ES-I3 (cell line): ENCODE measurements around the gene CYP20A1.
"Not testable (repeated sequence)": the region's sequence is repeated elsewhere in the genome, so short reads cannot be mapped to it uniquely, and the experiment has no call there.

ENCODE experiments used
- H3K36me3 ChIP-seq: 2 replicates; pipeline ENCODE4 v1.6.1; 2013; ENCODE audit warnings: mild to moderate bottlenecking, low read length, control low read depth, moderate library complexity; ENCODE audit not compliant: insufficient read depth
- H3K4me1 ChIP-seq: 2 replicates; pipeline ENCODE4 v1.6.1; 2013; ENCODE audit warnings: mild to moderate bottlenecking, control low read depth, low read length; ENCODE audit not compliant: insufficient read depth
- H3K9ac ChIP-seq: 2 replicates; pipeline ENCODE4 v1.6.1; 2013; ENCODE audit warnings: low read depth, mild to moderate bottlenecking, low read length, moderate library complexity
- H3K9me3 ChIP-seq: 2 replicates; pipeline ENCODE4 v1.6.1; 2013; ENCODE audit warnings: mild to moderate bottlenecking, low read length, moderate library complexity; ENCODE audit not compliant: control insufficient read depth, insufficient read depth

CYP20A1 gene

GRCh38 chr2:203327901-203328759 is 89.3 kb downstream of the CYP20A1 start, which contains the start of gene ABI2:
ABI2 (plus strand) TSS chr2:203328394; CDS start chr2:203328515, 121 bp downstream.
- Histone ChIP-seq H3K9ac (peak within 1 kb of the TSS; percentile 85), H3K9me3 (no peaks in the 10 kb centered on the region), H3K4me1 (peaks cover 5% of the 10 kb centered on the region; the same call in 1 of the 2 replicates), H3K36me3 (no peaks in the 10 kb centered on the region)

DNA sequence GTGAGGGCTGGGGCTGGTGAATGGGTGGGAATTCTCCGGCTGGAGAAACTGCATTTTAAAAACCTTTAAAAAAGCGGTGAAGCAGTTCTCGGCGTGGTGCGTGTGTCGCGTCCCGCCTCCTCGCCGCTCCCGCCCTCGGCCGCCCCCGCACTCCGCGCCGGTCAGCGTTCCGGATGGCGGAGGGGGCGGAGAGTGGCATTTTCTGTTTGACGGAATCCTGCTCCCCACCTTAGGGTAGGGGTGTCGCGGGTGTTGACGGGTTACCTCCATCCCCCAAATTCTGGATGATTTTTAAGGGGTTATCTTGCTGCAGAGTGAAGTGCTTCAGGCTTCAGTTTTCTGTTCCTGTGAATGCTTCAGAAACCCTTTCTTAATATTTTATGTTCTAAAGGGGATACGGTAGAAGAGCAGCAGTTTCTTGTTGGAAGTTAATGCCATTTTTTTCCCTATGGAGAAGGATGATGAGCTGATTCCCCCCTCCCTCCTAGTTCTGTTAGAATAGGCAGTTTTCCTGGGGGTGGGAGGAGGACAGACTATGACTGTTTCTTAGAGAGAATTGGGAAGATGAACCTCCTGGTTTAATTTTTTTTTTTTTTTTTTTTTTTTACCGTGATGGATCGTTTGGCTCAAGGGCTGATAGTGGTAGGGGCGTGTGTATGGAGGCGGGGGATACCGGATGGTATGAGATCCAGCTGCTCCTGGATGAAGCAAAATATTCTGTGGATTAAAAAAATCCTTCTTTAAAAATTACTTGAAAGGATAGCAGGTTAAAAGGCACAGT is 90.1 kb downstream of the CYP20A1 start:
- H3K36me3 ChIP-seq = no peaks in the 10 kb centered on the region

DNA sequence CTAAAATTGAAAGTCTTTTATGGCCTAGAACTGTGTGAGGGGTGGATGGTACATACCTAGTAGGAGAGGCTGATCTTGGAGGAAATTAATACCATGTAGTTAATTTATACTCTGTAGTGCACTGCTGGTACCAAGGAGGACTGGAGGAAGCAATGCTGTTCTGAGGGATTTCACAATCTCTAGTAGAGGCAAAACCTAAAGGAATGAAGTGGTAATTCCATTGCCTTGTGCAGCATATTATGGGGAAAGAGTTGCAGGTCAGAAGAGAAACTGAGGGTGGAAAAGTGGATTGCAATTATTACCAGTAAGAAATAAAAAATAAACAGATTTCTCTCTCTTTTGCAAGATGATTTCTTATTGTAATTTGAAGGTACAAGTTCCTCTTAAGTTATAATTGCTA is 91.6 kb downstream of the CYP20A1 start:
- no peaks in the 10 kb centered on the region for H3K36me3 ChIP-seq
- H3K9ac ChIP-seq = no peak overlapping the region
- H3K4me1 ChIP-seq = peaks cover 5% of the 10 kb centered on the region; the same call in 1 of the 2 replicates
- H3K9me3 ChIP-seq = no peaks in the 10 kb centered on the region

More for the DNA sequence above, 90.1 kb downstream of the CYP20A1 start:
- H3K9me3 ChIP-seq = no peaks in the 10 kb centered on the region
- peaks cover 5% of the 10 kb centered on the region; the same call in 1 of the 2 replicates for H3K4me1 ChIP-seq
- H3K9ac ChIP-seq = peak overlapping the region; percentile 85

DNA sequence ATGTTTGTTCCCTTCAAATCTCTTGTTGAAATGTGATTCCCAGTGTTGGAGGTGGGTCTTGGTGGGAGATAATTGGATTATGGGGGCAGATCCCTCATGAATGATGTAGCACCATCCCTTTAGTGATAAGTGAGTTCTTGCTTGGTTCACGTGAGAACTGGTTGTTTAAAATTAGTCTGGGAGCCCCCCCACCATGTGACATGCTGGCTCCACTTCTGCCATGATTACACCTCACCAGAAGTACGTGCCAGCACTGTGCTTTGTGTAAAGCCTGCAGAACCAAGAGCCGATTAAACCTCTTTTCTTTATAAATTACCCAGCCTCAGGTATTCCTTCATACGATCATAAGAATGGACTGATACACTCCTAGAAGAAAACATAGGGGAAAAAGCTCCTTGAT is 99.5 kb downstream of the CYP20A1 start:
- no peak overlapping the region for H3K9ac ChIP-seq
- no peaks in the 10 kb centered on the region for H3K36me3 ChIP-seq
- H3K4me1 ChIP-seq = peaks cover 19% of the 10 kb centered on the region; the same call in 1 of the 2 replicates
- no peaks in the 10 kb centered on the region for H3K9me3 ChIP-seq

DNA sequence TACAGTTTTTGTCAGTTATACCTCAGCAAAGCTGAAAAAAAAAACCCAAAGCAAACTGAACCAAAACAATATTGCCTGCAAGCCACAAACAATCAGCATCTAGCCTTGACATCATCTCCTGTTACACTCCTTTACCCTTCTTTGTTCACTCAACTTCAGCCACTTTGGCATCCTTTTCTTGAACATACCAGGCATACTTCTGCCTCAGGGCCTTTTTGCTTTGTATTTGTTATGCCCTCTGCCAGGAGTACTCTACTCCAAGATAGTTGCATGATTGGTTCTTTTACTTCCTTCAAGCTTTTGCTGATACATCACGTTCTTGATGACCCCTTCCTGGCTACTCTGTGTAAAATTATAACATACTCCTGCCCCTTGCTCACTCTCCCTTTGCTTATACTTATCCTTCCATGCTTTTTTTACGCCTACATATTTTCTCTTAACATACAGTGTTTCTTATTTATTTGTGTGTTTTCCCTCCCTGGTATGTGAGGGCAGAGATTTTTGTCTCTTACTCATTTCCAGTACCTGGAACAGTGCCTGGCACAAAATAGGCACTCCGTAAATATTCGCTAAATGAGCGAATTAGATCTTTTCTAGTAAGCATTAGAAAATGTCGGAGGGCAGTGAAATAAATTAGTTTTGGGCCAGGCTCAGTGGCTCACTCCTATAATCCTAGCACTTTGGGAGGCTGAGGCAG is 102.1 kb downstream of the CYP20A1 start:
- Histone ChIP-seq H3K36me3 (no peaks in the 10 kb centered on the region; the same call in 1 of the 2 replicates), H3K9me3 (no peaks in the 10 kb centered on the region), H3K4me1 (peaks cover 19% of the 10 kb centered on the region; the same call in 1 of the 2 replicates), H3K9ac (no peak overlapping the region)

DNA sequence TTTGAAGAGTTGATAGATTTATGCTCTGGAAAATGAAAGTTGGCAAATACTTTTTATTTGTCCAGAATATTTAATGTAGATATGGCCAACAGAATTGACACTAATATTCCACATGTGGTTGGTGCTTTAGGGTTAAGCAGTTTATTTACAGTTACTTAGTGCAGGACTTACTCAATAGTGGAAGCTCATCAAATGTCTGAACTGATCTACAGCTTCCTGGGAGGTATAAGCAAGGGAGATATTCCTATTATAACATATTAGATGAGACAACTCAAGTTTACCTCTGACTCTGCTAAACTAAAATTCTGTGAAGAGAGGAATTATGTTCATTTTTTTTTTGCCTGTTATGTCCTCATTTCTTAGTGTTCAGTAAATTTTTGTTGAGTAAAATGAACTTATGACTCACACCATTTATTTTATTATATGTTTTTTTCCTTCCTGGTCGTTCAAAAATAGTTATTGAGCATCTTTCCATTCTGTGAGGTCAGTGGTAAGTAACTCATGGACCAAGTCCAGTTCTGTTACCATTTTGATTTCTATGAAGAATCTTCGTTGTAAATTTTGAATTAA is 103.0 kb downstream of the CYP20A1 start:
- no peaks in the 10 kb centered on the region; the same call in 1 of the 2 replicates for H3K36me3 ChIP-seq
- H3K9ac ChIP-seq = no peak overlapping the region
- no peaks in the 10 kb centered on the region for H3K9me3 ChIP-seq
- H3K4me1 ChIP-seq = peaks cover 19% of the 10 kb centered on the region; the same call in 1 of the 2 replicates

DNA sequence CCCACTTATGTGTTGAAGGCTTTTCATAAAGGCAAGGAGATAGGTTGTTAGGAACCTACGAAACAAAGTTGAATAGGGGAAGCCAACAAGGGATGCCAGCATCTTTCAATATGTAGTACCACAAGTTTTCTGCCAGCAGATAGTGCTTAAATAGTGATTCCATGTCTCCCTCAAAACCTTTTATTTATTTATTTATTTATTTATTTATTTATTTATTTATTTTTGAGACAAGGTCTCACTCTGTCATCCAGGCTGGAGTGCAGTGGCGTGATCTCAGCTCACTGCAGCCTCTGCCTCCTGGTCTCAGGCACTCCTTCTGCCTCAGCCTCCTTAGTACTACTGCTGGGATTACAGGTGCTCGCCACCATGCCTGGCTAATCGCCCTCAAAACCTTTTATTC is 103.6 kb downstream of the CYP20A1 start:
- H3K36me3 ChIP-seq, H3K9ac ChIP-seq, H3K9me3 ChIP-seq: not testable (repeated sequence)
- H3K4me1 ChIP-seq = peaks cover 19% of the 10 kb centered on the region; the same call in 1 of the 2 replicates

GRCh38 chr2:203344667-203345066 is 105.8 kb downstream of the CYP20A1 start:
- Histone ChIP-seq H3K36me3 (no peaks in the 10 kb centered on the region; the same call in 1 of the 2 replicates), H3K4me1 (peaks cover 17% of the 10 kb centered on the region; the same call in 1 of the 2 replicates), H3K9ac (no peak overlapping the region), H3K9me3 (no peaks in the 10 kb centered on the region)

GRCh38 chr2:203346612-203347011 is 107.8 kb downstream of the CYP20A1 start:
- Histone ChIP-seq H3K9me3 (no peaks in the 10 kb centered on the region), H3K9ac (no peak overlapping the region), H3K4me1 (no peaks in the 10 kb centered on the region), H3K36me3 (no peaks in the 10 kb centered on the region; the same call in 1 of the 2 replicates)

DNA sequence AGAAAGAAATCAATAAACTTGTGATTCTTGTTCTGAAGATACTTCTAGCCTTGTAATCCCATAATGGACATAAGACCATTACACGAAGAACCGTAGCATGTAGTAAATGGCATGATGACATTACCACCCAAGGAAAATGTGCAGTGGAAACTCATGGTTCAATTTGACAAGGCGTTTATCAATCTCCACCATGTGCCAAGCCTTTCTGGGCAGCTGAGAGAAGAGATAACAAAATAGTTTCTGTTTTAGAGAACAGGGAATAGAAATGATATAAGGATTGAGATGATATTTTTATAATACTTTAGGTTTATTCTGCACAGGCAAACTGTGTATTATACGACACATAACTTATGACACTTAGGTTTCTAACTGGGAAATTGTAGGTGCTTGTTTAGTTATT is 108.6 kb downstream of the CYP20A1 start:
- Histone ChIP-seq H3K36me3 (no peaks in the 10 kb centered on the region; the same call in 1 of the 2 replicates), H3K9ac (no peak overlapping the region), H3K9me3 (no peaks in the 10 kb centered on the region)

DNA sequence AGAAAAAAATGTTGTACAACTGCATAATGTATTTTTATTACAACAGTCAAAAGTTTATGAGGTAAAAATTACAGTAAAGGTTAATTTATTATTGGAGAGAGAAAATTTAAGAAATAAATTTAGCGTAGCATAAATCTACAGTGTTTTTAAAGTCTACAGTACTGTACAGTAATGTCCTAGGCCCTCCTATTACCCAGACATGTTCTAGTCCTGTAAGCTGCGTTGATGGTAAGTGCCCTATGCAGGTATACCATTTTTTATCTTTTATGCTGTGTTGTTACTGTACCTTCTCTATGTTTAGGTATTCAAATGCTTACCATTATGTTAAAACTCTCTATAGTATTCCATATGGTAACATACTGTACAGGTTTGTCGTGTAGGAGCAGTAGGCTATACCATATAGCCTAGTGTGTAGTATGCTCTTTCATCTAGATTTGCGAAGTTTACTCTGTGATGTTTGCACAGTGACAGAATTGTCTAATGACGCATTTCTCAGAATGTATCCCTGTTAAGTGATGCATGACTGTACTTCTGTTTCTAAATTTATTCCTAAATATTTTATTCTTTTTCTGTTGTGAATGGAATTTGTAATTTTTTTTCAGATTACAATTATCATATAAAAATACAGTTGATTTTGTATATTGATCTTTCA is 113.9 kb downstream of the CYP20A1 start:
- H3K9me3 ChIP-seq = no peaks in the 10 kb centered on the region
- H3K36me3 ChIP-seq = no peaks in the 10 kb centered on the region
- H3K9ac ChIP-seq = no peak overlapping the region
- H3K4me1 ChIP-seq = no peaks in the 10 kb centered on the region

More for the DNA sequence above, 108.6 kb downstream of the CYP20A1 start:
- H3K4me1 ChIP-seq = no peaks in the 10 kb centered on the region

- Histone ChIP-seq H3K4me1 (no peaks in the 10 kb centered on the region), H3K9me3 (no peaks in the 10 kb centered on the region), H3K36me3 (no peaks in the 10 kb centered on the region), H3K9ac (no peak overlapping the region)
These were observed 116.1 kb downstream of the CYP20A1 start for GRCh38 chr2:203354966-203355365.
